Endothelial cell of umbilical vein (primary cell): ENCODE data around the gene SPTLC2. TPM values are rescaled to one million over a fixed set of nuclear protein-coding genes. Genes with fewer than 3 reads are reported as not detected.

Experiments used
- BruUV-seq: library from RNA; stranded (reverse); fragments of 400-500 nt; replicated peaks from 2 replicates; lab custom pipeline; 2021; lab: Mats Ljungman, UMichigan
- CTCF ChIA-PET: fragments of 300-600, 350-600 bp; sonication (Branson Sonifier 250); formaldehyde crosslinking; loops from one replicate; lab custom pipeline; 2021; ENCODE audit warnings: antibody characterized with exemption, inconsistent platforms; lab: Charles Lee
- POLR2A ChIA-PET: fragments of 300-600, 350-600 bp; sonication (Branson Sonifier 250); formaldehyde crosslinking; loops from one replicate; lab custom pipeline; 2021; ENCODE audit warnings: antibody characterized with exemption, inconsistent platforms; lab: Charles Lee
- DNase-seq: peaks from one replicate; pipeline ENCODE4 v3.0.0-alpha.2; 2011; ENCODE audit warnings: low read depth, low spot score
- FAIRE-seq: peaks from 2 replicates; lab custom pipeline; 2011; peaks lifted over from hg19 to GRCh38; lab: Jason Lieb, UNC
- H2AFZ ChIP-seq: 2 replicates; pipeline ENCODE4 v1.6.0; 2012; ENCODE audit warnings: low read depth, low read length, control low read depth, inconsistent platforms
- H3K27ac ChIP-seq: 2 replicates; pipeline ENCODE4 v1.5.1; 2011; ENCODE audit warnings: low read depth, mild to moderate bottlenecking, control low read depth, low read length, moderate library complexity; ENCODE audit not compliant: insufficient read depth
- H3K27me3 ChIP-seq, 2 experiments: 2 replicates each; pipeline versions ENCODE4 v1.6.0 to v1.6.1; 2011; ENCODE audit warnings: low read length in 2 of 2, mixed read lengths in 1 of 2; ENCODE audit not compliant: control insufficient read depth in 2 of 2, insufficient read depth in 2 of 2
- H3K36me3 ChIP-seq, 2 experiments: 2 replicates in 1 of 2; 3 replicates in 1 of 2; pipeline ENCODE4 v1.5.1; 2011; ENCODE audit warnings: low read length in 2 of 2, mild to moderate bottlenecking in 1 of 2, moderate library complexity in 1 of 2; ENCODE audit not compliant: control insufficient read depth in 2 of 2, insufficient read depth in 2 of 2; ENCODE audit errors: extremely low read depth in 1 of 2
- H3K4me1 ChIP-seq: 3 replicates; pipeline ENCODE4 v1.5.1; 2011; ENCODE audit warnings: mild to moderate bottlenecking, low read length; ENCODE audit not compliant: control insufficient read depth, insufficient read depth; ENCODE audit errors: extremely low read depth
- H3K4me2 ChIP-seq: 2 replicates; pipeline ENCODE4 v1.6.1; 2011; ENCODE audit warnings: low read length, control low read depth, mixed read lengths; ENCODE audit not compliant: insufficient read depth
- H3K4me3 ChIP-seq, 3 experiments: fragments of 200-600 bp in 1 of 3; sonication (generic), shearing (Covaris generic) in 1 of 3; replicated peaks in 1 of 3; 2 replicates each; pipeline ENCODE4 v1.5.1; 2011 to 2016; ENCODE audit warnings: control low read depth in 3 of 3, low read length in 3 of 3, mild to moderate bottlenecking in 2 of 3, inconsistent platforms in 1 of 3, low read depth in 1 of 3, moderate library complexity in 1 of 3; ENCODE audit not compliant: insufficient read depth in 1 of 3
- H3K79me2 ChIP-seq: 2 replicates; pipeline ENCODE4 v1.6.0; 2012; ENCODE audit warnings: low read length, inconsistent platforms; ENCODE audit not compliant: control insufficient read depth, insufficient read depth
- H3K9ac ChIP-seq: replicated peaks from 2 replicates; pipeline ENCODE3; 2011; ENCODE audit warnings: low read length, control low read depth; ENCODE audit not compliant: insufficient read depth; ENCODE audit errors: extremely low read depth
- H3K9me1 ChIP-seq: replicated peaks from 3 replicates; pipeline ENCODE4 v1.6.0; 2011; ENCODE audit warnings: mild to moderate bottlenecking, low read length; ENCODE audit not compliant: control insufficient read depth, insufficient read depth; ENCODE audit errors: extremely low read depth
- H3K9me3 ChIP-seq: replicated peaks from 2 replicates; pipeline ENCODE4 v1.5.1; 2012; ENCODE audit warnings: low read length, inconsistent platforms; ENCODE audit not compliant: control insufficient read depth, insufficient read depth
- H4K20me1 ChIP-seq: replicated peaks from 2 replicates; pipeline ENCODE3; 2011; ENCODE audit warnings: mild to moderate bottlenecking, low read length; ENCODE audit not compliant: control insufficient read depth, insufficient read depth; ENCODE audit errors: extremely low read depth
- EZH2 ChIP-seq: IDR thresholded peaks from 2 replicates; pipeline ENCODE4 v1.6.1; 2012; ENCODE audit warnings: borderline replicate concordance, low read depth, mild to moderate bottlenecking, moderate library complexity, low read length, inconsistent platforms; ENCODE audit not compliant: severe bottlenecking
- FOS ChIP-seq: IDR thresholded peaks from 2 replicates; pipeline ENCODE4 v1.6.1; 2011; ENCODE audit warnings: mild to moderate bottlenecking, low read length, moderate library complexity, borderline replicate concordance; ENCODE audit not compliant: insufficient read depth
- GATA2 ChIP-seq: IDR thresholded peaks from 2 replicates; pipeline ENCODE4 v1.7.0; 2011; ENCODE audit warnings: low read depth, mild to moderate bottlenecking, moderate library complexity, mixed read lengths, low read length; ENCODE audit not compliant: insufficient read length, insufficient read depth
- JUN ChIP-seq: IDR thresholded peaks from 2 replicates; pipeline ENCODE4 v1.6.1; 2011; ENCODE audit warnings: borderline replicate concordance, low read depth; ENCODE audit not compliant: insufficient read length, insufficient read depth
- MYC ChIP-seq: IDR thresholded peaks from one replicate; pipeline ENCODE4 v1.6.1; 2011; ENCODE audit warnings: mild to moderate bottlenecking, low read depth, low read length
- POLR2A ChIP-seq: IDR thresholded peaks from 2 replicates; pipeline ENCODE4 v1.6.1; 2012; ENCODE audit warnings: low read depth, mild to moderate bottlenecking, control low read depth, low read length
- POLR2AphosphoS5 ChIP-seq: IDR thresholded peaks from 2 replicates; pipeline ENCODE4 v1.6.1; 2012; ENCODE audit warnings: low read depth, mild to moderate bottlenecking, control low read depth, low read length, moderate library complexity; ENCODE audit not compliant: insufficient read depth
- dilution Hi-C: fragments of 300-500 bp; cut with MboI; formaldehyde crosslinking; loops from one replicate; pipeline ENCODE4 v1.15.0; 2019; ENCODE audit warnings: low sequenced_read_pairs; ENCODE audit not compliant: extremely low pct_ligation_motif_present
- intact Hi-C: fragments of 100-400 bp; cut with micrococcal nuclease; formaldehyde crosslinking; loops from one replicate; pipeline ENCODE4 v1.10.0; 2022
- polyA plus RNA-seq, 4 experiments: library from polyadenylated mRNA; depleted of rRNA in 3 of 4; stranded (reverse) in 3 of 4; unstranded in 1 of 4; fragments of >200 nt; gene quantifications; 2 replicates each; pipeline versions ENCODE4 v1.2.1 to v1.2.3, GENCODE V29; 2011 to 2012; ENCODE audit warnings: missing spikeins in 1 of 4
- total RNA-seq: library from RNA; stranded (reverse); gene quantifications from 2 replicates; pipeline ENCODE4 v1.2.3, GENCODE V29; 2021
- TF ChIP-seq, protein P1 (sequence below), 2 donors: IDR thresholded peaks; 1 replicate in 1 of 2; 2 replicates in 1 of 2; pipeline ENCODE4 v1.5.1; 2011; ENCODE audit warnings: low read length in 2 of 2, mild to moderate bottlenecking in 2 of 2, moderate library complexity in 2 of 2, control low read depth in 1 of 2, inconsistent platforms in 1 of 2, low read depth in 1 of 2; ENCODE audit not compliant: insufficient read depth in 1 of 2; ENCODE audit errors: extremely low read depth in 1 of 2
- TF ChIP-seq, protein P2 (sequence below): IDR thresholded peaks from 2 replicates; pipeline ENCODE4 v1.6.1; 2011; ENCODE audit not compliant: insufficient read depth, insufficient read length

SPTLC2 gene
- total and polyA plus RNA-seq, 2 donors (not counting 3 experiments of a cell fraction or from before 2014, with no cell fraction given), result 19.1 to 71.3 TPM

DNA sequence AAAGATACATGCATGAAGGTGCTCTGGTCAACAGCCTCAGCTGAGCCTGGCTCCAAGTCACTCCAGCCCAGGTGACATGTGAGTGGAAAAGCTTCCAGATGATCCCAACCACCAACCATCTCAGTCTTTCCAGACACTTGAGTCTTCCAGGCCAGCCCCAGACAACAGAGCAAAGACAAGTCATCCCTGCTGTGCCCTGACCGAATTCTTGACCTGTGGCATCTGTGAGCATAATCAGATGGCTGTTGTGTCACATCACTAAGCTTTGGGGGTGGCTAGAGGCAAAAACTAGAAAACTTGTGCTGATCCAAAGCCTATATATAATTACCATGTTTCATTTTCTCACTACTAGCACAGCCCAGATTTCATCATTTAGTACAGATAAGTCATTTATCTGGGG is 67.0 kb downstream of the SPTLC2 start:
- Histone ChIP-seq H4K20me1 (no peaks in the 10 kb centered on the region), H3K4me2 (no peak overlapping the region), H3K27me3 (no peaks in the 10 kb centered on the region), H3K36me3 (peaks cover 9 to 19% of the 10 kb centered on the region in 2 experiments), H3K4me1 (no peaks in the 10 kb centered on the region), H3K9me3 (no peaks in the 10 kb centered on the region), H2AFZ (no peak overlapping the region), H3K9ac (no peak overlapping the region), H3K4me3 (no peak overlapping the region), H3K27ac (no peak overlapping the region), H3K9me1 (no peaks in the 10 kb centered on the region), H3K79me2 (peaks cover 2% of the 10 kb centered on the region)
- TF ChIP-seq MYC (no peak), FOS (no peak), EZH2 (no peak), JUN (no peak), POLR2A (no peak), POLR2AphosphoS5 (no peak), GATA2 (no peak)
- TF ChIP-seq, protein P1, sequence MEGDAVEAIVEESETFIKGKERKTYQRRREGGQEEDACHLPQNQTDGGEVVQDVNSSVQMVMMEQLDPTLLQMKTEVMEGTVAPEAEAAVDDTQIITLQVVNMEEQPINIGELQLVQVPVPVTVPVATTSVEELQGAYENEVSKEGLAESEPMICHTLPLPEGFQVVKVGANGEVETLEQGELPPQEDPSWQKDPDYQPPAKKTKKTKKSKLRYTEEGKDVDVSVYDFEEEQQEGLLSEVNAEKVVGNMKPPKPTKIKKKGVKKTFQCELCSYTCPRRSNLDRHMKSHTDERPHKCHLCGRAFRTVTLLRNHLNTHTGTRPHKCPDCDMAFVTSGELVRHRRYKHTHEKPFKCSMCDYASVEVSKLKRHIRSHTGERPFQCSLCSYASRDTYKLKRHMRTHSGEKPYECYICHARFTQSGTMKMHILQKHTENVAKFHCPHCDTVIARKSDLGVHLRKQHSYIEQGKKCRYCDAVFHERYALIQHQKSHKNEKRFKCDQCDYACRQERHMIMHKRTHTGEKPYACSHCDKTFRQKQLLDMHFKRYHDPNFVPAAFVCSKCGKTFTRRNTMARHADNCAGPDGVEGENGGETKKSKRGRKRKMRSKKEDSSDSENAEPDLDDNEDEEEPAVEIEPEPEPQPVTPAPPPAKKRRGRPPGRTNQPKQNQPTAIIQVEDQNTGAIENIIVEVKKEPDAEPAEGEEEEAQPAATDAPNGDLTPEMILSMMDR (IDR thresholded peaks at IDR 0.05; ENCODE audit: extremely low read depth in 1 of 2, insufficient read depth in 1 of 2, low read depth in 1 of 2, low read length in 2 of 2), result no peak
- TF ChIP-seq, protein P2, sequence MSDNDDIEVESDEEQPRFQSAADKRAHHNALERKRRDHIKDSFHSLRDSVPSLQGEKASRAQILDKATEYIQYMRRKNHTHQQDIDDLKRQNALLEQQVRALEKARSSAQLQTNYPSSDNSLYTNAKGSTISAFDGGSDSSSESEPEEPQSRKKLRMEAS, result no peak
- no TSS peak for BruUV-seq
- FAIRE-seq (no peak), DNase-seq (no peak)
- dilution Hi-C loops (no loop called here), intact Hi-C loops (no loop called here)
- ChIA-PET CTCF (interaction anchor here (2.1 to 4.7 kb wide), 2 partner anchors 91 to 249 kb away, joined by 5 to 75 read pairs; partner anchors contain the start of genes AHSA1 and VIPAS39), POLR2A (no interaction called here)
